ENCODE data around the gene RMDN2.

GRCh38 chr2:37984176-37984575, 59.1 kb downstream of the RMDN2 start:
- TF ChIP-seq CTCF (optimal IDR thresholded peaks at IDR 0.05 in 1 of 3, IDR thresholded peaks at IDR 0.05 in 1 of 3, conservative IDR thresholded peaks at IDR 0.05 in 1 of 3; ENCODE audit: extremely low read depth in 1 of 3, insufficient read depth in 2 of 3, low read length in 3 of 3), result no peak
- no peak for TF ChIP-seq EZH2 (IDR thresholded peaks at IDR 0.05; ENCODE audit: low read length)

Measured in keratinocyte (primary cell).